B cell (primary cell): ENCODE results near the gene MAP2K5. TPM values are rescaled to one million over a fixed set of nuclear protein-coding genes. Genes with fewer than 3 reads are reported as not detected.
A peak's percentile ranks its signal among the peaks of the same experiment; 100 is the strongest.

Source experiments
- ATAC-seq: fragments of 200-7000 bp; cut with Tn5 transposase; one replicate; pipeline ENCODE4 v1.10.0; 2021; ENCODE audit warnings: low read depth, mild to moderate bottlenecking, moderate number of reproducible peaks, moderate library complexity
- CTCF ChIA-PET: fragments of 350-600 bp; sonication (Branson Sonifier 250); formaldehyde crosslinking; loops from one replicate; lab custom pipeline; 2021; ENCODE audit warnings: antibody characterized with exemption, inconsistent platforms; lab: Charles Lee
- POLR2A ChIA-PET: fragments of 350-600 bp; sonication (Branson Sonifier 250); formaldehyde crosslinking; loops from one replicate; lab custom pipeline; 2021; ENCODE audit warnings: antibody characterized with exemption; lab: Charles Lee
- DNase-seq: peaks from one replicate; pipeline ENCODE4 v3.0.0; 2013
- H2AFZ ChIP-seq: 2 replicates; pipeline ENCODE4 v1.6.1; 2012; ENCODE audit warnings: mild to moderate bottlenecking, low read depth, low read length; ENCODE audit not compliant: insufficient read depth, poor library complexity, severe bottlenecking
- H3K27ac ChIP-seq, 2 donors: 1 replicate in 1 of 2; 2 replicates in 1 of 2; pipeline ENCODE4 v1.5.1; 2012 to 2013; ENCODE audit warnings: low read length in 2 of 2, mild to moderate bottlenecking in 2 of 2, moderate library complexity in 1 of 2
- H3K27me3 ChIP-seq, 4 experiments: fragments of 200-600 bp in 1 of 4; sonication (generic) in 1 of 4; replicated peaks in 1 of 4; 1 replicate in 2 of 4; 2 replicates in 2 of 4; pipeline versions ENCODE4 v1.6.1 to v1.7.0; 2013 to 2016; ENCODE audit warnings: low read length in 3 of 4, mild to moderate bottlenecking in 2 of 4, mixed read lengths in 1 of 4, moderate library complexity in 1 of 4; ENCODE audit not compliant: insufficient read depth in 4 of 4, control insufficient read depth in 3 of 4; ENCODE audit errors: control extremely low read depth in 1 of 4
- H3K36me3 ChIP-seq, 2 experiments: replicated peaks in 1 of 2; 1 replicate in 1 of 2; 2 replicates in 1 of 2; pipeline versions ENCODE4 v1.6.1 to v1.7.1; 2013; ENCODE audit warnings: low read length in 1 of 2; ENCODE audit not compliant: insufficient read depth in 2 of 2, control insufficient read depth in 1 of 2; ENCODE audit errors: control extremely low read depth in 1 of 2, extremely low read depth in 1 of 2
- H3K4me1 ChIP-seq, 2 donors: fragments of 200-600 bp in 1 of 2; sonication (generic) in 1 of 2; 1 replicate in 1 of 2; 2 replicates in 1 of 2; pipeline versions ENCODE4 v1.5.1 to v1.6.1; 2013 to 2017; ENCODE audit warnings: low read length in 2 of 2; ENCODE audit not compliant: control insufficient read depth in 2 of 2, insufficient read depth in 2 of 2
- H3K4me2 ChIP-seq: replicated peaks from 2 replicates; pipeline ENCODE3; 2012; ENCODE audit warnings: mild to moderate bottlenecking, low read depth, low read length; ENCODE audit not compliant: poor library complexity, severe bottlenecking
- H3K4me3 ChIP-seq, 5 experiments: fragments of 200-600 bp in 1 of 5; sonication (generic) in 1 of 5; 1 replicate in 3 of 5; 2 replicates in 2 of 5; pipeline versions ENCODE4 v1.5.1 to v1.7.0; 2011 to 2016; ENCODE audit warnings: low read length in 4 of 5, mild to moderate bottlenecking in 4 of 5, low read depth in 2 of 5, control low read depth in 1 of 5, moderate library complexity in 1 of 5; ENCODE audit not compliant: insufficient read depth in 1 of 5; ENCODE audit errors: control extremely low read depth in 1 of 5, extremely low read depth in 1 of 5
- H3K79me2 ChIP-seq: fragments of 200-600 bp; sonication (generic); one replicate; pipeline ENCODE4 v1.6.0; 2016; ENCODE audit warnings: low read length; ENCODE audit not compliant: control insufficient read depth, insufficient read depth
- H3K9ac ChIP-seq: fragments of 200-600 bp; sonication (generic); 2 replicates; pipeline ENCODE4 v1.6.1; 2017; ENCODE audit warnings: mild to moderate bottlenecking, low read length, moderate library complexity
- H3K9me3 ChIP-seq, 3 donors: one replicate each; pipeline versions ENCODE4 v1.6.1 to v1.7.1; 2013; ENCODE audit warnings: low read length in 2 of 3; ENCODE audit not compliant: control insufficient read depth in 2 of 3, insufficient read depth in 1 of 3; ENCODE audit errors: control extremely low read depth in 1 of 3
- H4K20me1 ChIP-seq: 2 replicates; pipeline ENCODE4 v1.6.0; 2012; ENCODE audit warnings: mild to moderate bottlenecking, low read length; ENCODE audit not compliant: insufficient read depth, control insufficient read depth, poor library complexity, severe bottlenecking
- H3K27ac Mint-ChIP-seq: one replicate; pipeline ENCODE4 v1.8.0; 2021; ENCODE audit warnings: mixed read lengths
- H3K27me3 Mint-ChIP-seq: one replicate; pipeline ENCODE4 v1.8.0; 2021; ENCODE audit warnings: mixed read lengths
- H3K4me1 Mint-ChIP-seq: one replicate; pipeline ENCODE4 v1.8.0; 2021; ENCODE audit warnings: mixed read lengths
- H3K4me3 Mint-ChIP-seq: one replicate; pipeline ENCODE4 v1.8.0; 2021; ENCODE audit warnings: mixed read lengths
- H3K9me3 Mint-ChIP-seq: one replicate; pipeline ENCODE4 v1.8.0; 2022; ENCODE audit warnings: mixed read lengths; ENCODE audit not compliant: insufficient read depth
- CTCF ChIP-seq: fragments of 200-600 bp; IDR thresholded peaks from one replicate; pipeline ENCODE4 v1.8.0; 2022; ENCODE audit warnings: antibody characterized with exemption, mild to moderate bottlenecking
- EZH2 ChIP-seq: IDR thresholded peaks from 2 replicates; pipeline ENCODE4 v1.6.1; 2012; ENCODE audit warnings: borderline replicate concordance, low read depth, mild to moderate bottlenecking, moderate library complexity, low read length; ENCODE audit not compliant: insufficient read depth, poor library complexity, severe bottlenecking
- WGBS: methylation state at CpG from one replicate; pipeline ENCODE4 v1.1.5; 2013; ENCODE audit warnings: missing lambda C conversion rate; ENCODE audit not compliant: insufficient coverage; 5-methylcytosine and 5-hydroxymethylcytosine counted together
- intact Hi-C: fragments of 100-400 bp; cut with micrococcal nuclease; formaldehyde crosslinking; loops from one replicate; pipeline ENCODE4 v1.10.0; 2022
- polyA plus RNA-seq: library from polyadenylated mRNA; depleted of rRNA; stranded (reverse); fragments of >200 nt; gene quantifications from 2 replicates; pipeline ENCODE4 v1.2.3, GENCODE V29; 2012
- total RNA-seq, 2 donors: library from RNA; stranded (reverse); fragments of 120-200 nt in 1 of 2; gene quantifications; 1 replicate in 1 of 2; 2 replicates in 1 of 2; pipeline versions ENCODE4 v1.2.3 to v1.2.4, GENCODE V29; 2013 to 2022

MAP2K5 gene
- total and polyA plus RNA-seq, 2 donors (not counting 1 experiment from before 2014, with no cell fraction given): 11.1 to 40.0 TPM

- peaks cover 70 to 88% of the 10 kb centered on the region in 2 donors for H3K4me1 ChIP-seq
- H2AFZ ChIP-seq: peak overlapping the region; percentile 35
- ATAC-seq (no peak), DNase-seq (peak; percentile 67)
- no peaks in the 10 kb centered on the region for H3K9me3 Mint-ChIP-seq
- POLR2A ChIA-PET: interaction anchor here (1.9 to 3.3 kb wide), 2 partner anchors 11 to 41 kb away, joined by 7 to 20 read pairs; no protein-coding TSS in a partner anchor
- H3K4me1 Mint-ChIP-seq: peaks cover 61% of the 10 kb centered on the region
- no peaks in the 10 kb centered on the region for H3K79me2 ChIP-seq
- peak overlapping the region in 1 of 5 experiments; percentile 50 for H3K4me3 ChIP-seq
- H3K9ac ChIP-seq: peak overlapping the region; percentile 11
- peak overlapping the region; percentile 90 for H3K4me3 Mint-ChIP-seq
- peaks cover 0 to 89% (median 72%) of the 10 kb centered on the region in 4 experiments for H3K27me3 ChIP-seq
- no peaks in the 10 kb centered on the region for H3K36me3 ChIP-seq
- H3K9me3 ChIP-seq: peaks cover 0 to 91% (median 21%) of the 10 kb centered on the region in 3 donors
- no peak overlapping the region for H3K27ac ChIP-seq
- TF ChIP-seq CTCF: no peak
- TF ChIP-seq EZH2: no peak
- H3K4me2 ChIP-seq: peak overlapping the region; percentile 83
- H4K20me1 ChIP-seq: peaks cover 27% of the 10 kb centered on the region
- peaks cover 65% of the 10 kb centered on the region for H3K27me3 Mint-ChIP-seq
- whole genome bisulfite sequencing: 15% methylated on average over 15 of the region's 21 CpGs
- CTCF ChIA-PET: interaction anchor here (1.5 to 16.8 kb wide), 5 partner anchors 8 to 323 kb away, joined by 7 to 237 read pairs (median 15); no protein-coding TSS in a partner anchor
- peak overlapping the region; percentile 58 for H3K27ac Mint-ChIP-seq
- intact Hi-C loops: loop anchor here (2.0 kb wide), 1 partner anchor 42 kb away; no protein-coding TSS in a partner anchor
These were observed 281.9 kb downstream of the MAP2K5 start for GRCh38 chr15:67824197-67824968.
